Osteoblast (primary cell): ENCODE results near the gene ZXDC. TPM values are rescaled to one million over a fixed set of nuclear protein-coding genes. Genes with fewer than 3 reads are reported as not detected.

Experiments used
- DNase-seq: peaks from one replicate; pipeline ENCODE4 v3.0.0; 2011; ENCODE audit warnings: low spot score, mixed read lengths; ENCODE audit not compliant: insufficient read length; ENCODE audit errors: missing footprints
- H2AFZ ChIP-seq: 2 replicates; pipeline ENCODE4 v1.6.0; 2011; ENCODE audit warnings: mild to moderate bottlenecking, low read length
- H3K27ac ChIP-seq: 2 replicates; pipeline ENCODE4 v1.5.1; 2011; ENCODE audit warnings: mild to moderate bottlenecking, low read depth, low read length, moderate library complexity
- H3K27me3 ChIP-seq: 2 replicates; pipeline ENCODE4 v1.6.0; 2012; ENCODE audit warnings: mild to moderate bottlenecking, control low read depth, inconsistent platforms, low read length, moderate library complexity; ENCODE audit not compliant: insufficient read depth
- H3K36me3 ChIP-seq: 2 replicates; pipeline ENCODE4 v1.5.1; 2011; ENCODE audit warnings: mild to moderate bottlenecking, low read length, control low read depth, moderate library complexity; ENCODE audit not compliant: insufficient read depth
- H3K4me1 ChIP-seq: 2 replicates; pipeline ENCODE4 v1.5.1; 2011; ENCODE audit warnings: mild to moderate bottlenecking, low read length, control low read depth, moderate library complexity; ENCODE audit not compliant: insufficient read depth
- H3K4me2 ChIP-seq: 2 replicates; pipeline ENCODE4 v1.6.0; 2011; ENCODE audit warnings: mild to moderate bottlenecking, low read length; ENCODE audit not compliant: insufficient read depth
- H3K4me3 ChIP-seq: fragments of 200-600 bp; sonication (generic); 3 replicates; pipeline ENCODE4 v1.5.1; 2012; ENCODE audit warnings: mild to moderate bottlenecking, low read length, inconsistent platforms; ENCODE audit not compliant: insufficient read depth
- H3K79me2 ChIP-seq: 2 replicates; pipeline ENCODE4 v1.6.0; 2012; ENCODE audit warnings: mild to moderate bottlenecking, low read length, control low read depth, inconsistent platforms; ENCODE audit not compliant: insufficient read depth
- H3K9me3 ChIP-seq: 2 replicates; pipeline ENCODE4 v1.5.1; 2011; ENCODE audit warnings: low read depth, low read length, control low read depth
- H4K20me1 ChIP-seq: 2 replicates; pipeline ENCODE4 v1.6.0; 2012; ENCODE audit warnings: mild to moderate bottlenecking, low read length, control low read depth; ENCODE audit not compliant: insufficient read depth
- CTCF ChIP-seq: IDR thresholded peaks from 2 replicates; pipeline ENCODE4 v1.5.1; 2011; ENCODE audit warnings: mild to moderate bottlenecking, low read depth, low read length, moderate library complexity; ENCODE audit errors: extremely low read depth
- total RNA-seq: library from RNA; depleted of rRNA; stranded (reverse); fragments of >200 nt; gene quantifications from 2 replicates; pipeline ENCODE4 v1.2.3, GENCODE V29; 2012

The ZXDC gene
- 26.8 and 27.1 TPM in 2 replicates for total RNA-seq

- peaks cover 10% of the 10 kb centered on the region for H3K36me3 ChIP-seq
- H4K20me1 ChIP-seq = peaks cover 33% of the 10 kb centered on the region
- TF ChIP-seq CTCF = no peak
- peak; percentile 100 for DNase-seq
- peak within 1 kb of the TSS; percentile 59 for H3K27ac ChIP-seq
- H3K9me3 ChIP-seq = no peaks in the 10 kb centered on the region
- peak within 1 kb of the TSS; percentile 97 for H3K4me2 ChIP-seq
- peak within 1 kb of the TSS; percentile 85 for H3K4me3 ChIP-seq
- peak within 1 kb of the TSS; percentile 100 for H2AFZ ChIP-seq
- peaks cover 44% of the 10 kb centered on the region for H3K79me2 ChIP-seq
- peaks cover 28% of the 10 kb centered on the region for H3K4me1 ChIP-seq
- H3K27me3 ChIP-seq = no peaks in the 10 kb centered on the region
Measured at GRCh38 chr3:126475413-126476114, at the start of gene ZXDC. TSS of gene ZXDC (minus strand) at chr3:126475891. CDS start at chr3:126475865, 26 bp downstream.

GRCh38 chr3:126525091-126525852, 49.6 kb upstream of the ZXDC start:
- no peak overlapping the region for H2AFZ ChIP-seq
- no peaks in the 10 kb centered on the region for H3K4me1 ChIP-seq
- peaks cover 17% of the 10 kb centered on the region for H3K27me3 ChIP-seq
- no peaks in the 10 kb centered on the region for H3K79me2 ChIP-seq
- no peaks in the 10 kb centered on the region for H3K36me3 ChIP-seq
- TF ChIP-seq CTCF = no peak
- no peaks in the 10 kb centered on the region for H3K9me3 ChIP-seq
- H4K20me1 ChIP-seq = no peaks in the 10 kb centered on the region
- no peak overlapping the region for H3K27ac ChIP-seq
- peak; percentile 83 for DNase-seq
- H3K4me2 ChIP-seq = no peak overlapping the region
- no peak overlapping the region for H3K4me3 ChIP-seq

- H4K20me1 ChIP-seq = no peaks in the 10 kb centered on the region
- H3K79me2 ChIP-seq = no peaks in the 10 kb centered on the region
- no peak overlapping the region for H3K27ac ChIP-seq
- DNase-seq = peak; percentile 86
- no peaks in the 10 kb centered on the region for H3K36me3 ChIP-seq
- H3K4me1 ChIP-seq = no peaks in the 10 kb centered on the region
- H3K9me3 ChIP-seq = no peaks in the 10 kb centered on the region
- H2AFZ ChIP-seq = no peak overlapping the region
- no peak for TF ChIP-seq CTCF
- H3K4me2 ChIP-seq = peak overlapping the region; percentile 72
- H3K27me3 ChIP-seq = peaks cover 23% of the 10 kb centered on the region
- H3K4me3 ChIP-seq = peak overlapping the region; percentile 58
Measured at GRCh38 chr3:126524429-126524988, 48.8 kb upstream of the ZXDC start.
